Measurements from ENCODE around the gene GSTA1. TPM values are rescaled to one million over a fixed set of nuclear protein-coding genes. Genes with fewer than 3 reads are reported as not detected.
"Not testable (repeated sequence)": the region's sequence is repeated elsewhere in the genome, so short reads cannot be mapped to it uniquely, and the experiment has no call there.

Gene GSTA1
- total RNA-seq, 1 experiment from 2014 or later = not detected

DNA sequence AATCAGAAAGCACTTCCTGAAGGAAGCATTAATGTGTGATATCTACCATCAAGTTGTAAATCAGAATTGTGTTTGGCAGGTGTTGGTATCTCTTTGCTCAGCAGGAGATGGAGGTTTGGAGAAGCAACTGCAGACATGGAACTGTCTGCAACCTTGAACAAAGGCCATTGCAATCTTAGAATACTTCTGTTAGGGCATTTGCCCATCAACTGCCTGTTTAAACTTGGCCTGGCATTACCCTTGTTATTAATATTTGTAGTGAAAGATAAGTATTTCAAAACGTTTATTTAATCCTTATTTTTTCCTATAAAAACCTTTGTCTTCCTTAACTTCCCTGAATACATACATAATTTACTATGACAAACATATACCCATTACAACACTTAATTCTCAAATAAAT is 22.9 kb upstream of the GSTA1 start:
- Histone ChIP-seq H3K4me1 (ENCODE audit: insufficient read depth, low read length) (no peaks in the 10 kb centered on the region), H3K4me2 (ENCODE audit: low read length) (no peak overlapping the region), H3K79me2 (ENCODE audit: low read length) (no peaks in the 10 kb centered on the region), H3K4me3 (ENCODE audit: low read length) (no peak overlapping the region), H3K27ac (ENCODE audit: low read length) (no peak overlapping the region), H3F3A (ENCODE audit: low read length, unreplicated experiment) (no peaks in the 10 kb centered on the region), H3K36me3 (ENCODE audit: low read depth, low read length) (no peaks in the 10 kb centered on the region), H3K9me3 (ENCODE audit: low read length) (no peaks in the 10 kb centered on the region), H4K20me1 (ENCODE audit: low read length) (no peaks in the 10 kb centered on the region), H3K9me2 (replicated peaks; ENCODE audit: low read length) (no peaks in the 10 kb centered on the region), H2AFZ (ENCODE audit: low read length) (no peak overlapping the region), H3K27me3 (ENCODE audit: low read length) (no peaks in the 10 kb centered on the region), H3K9ac (ENCODE audit: low read length) (no peak overlapping the region)
- ChIA-PET CTCF (no interaction called here), POLR2A (ENCODE audit: unreplicated experiment) (no interaction called here)
- BruUV-seq (replicated peaks) = no TSS peak
- TF ChIP-seq EZH2 (IDR thresholded peaks at IDR 0.05; ENCODE audit: low read length, unreplicated experiment) (no peak), EZH2phosphoT487 (IDR thresholded peaks at IDR 0.05; ENCODE audit: borderline replicate concordance, low read length) (no peak)
- TF ChIP-seq, protein P1, sequence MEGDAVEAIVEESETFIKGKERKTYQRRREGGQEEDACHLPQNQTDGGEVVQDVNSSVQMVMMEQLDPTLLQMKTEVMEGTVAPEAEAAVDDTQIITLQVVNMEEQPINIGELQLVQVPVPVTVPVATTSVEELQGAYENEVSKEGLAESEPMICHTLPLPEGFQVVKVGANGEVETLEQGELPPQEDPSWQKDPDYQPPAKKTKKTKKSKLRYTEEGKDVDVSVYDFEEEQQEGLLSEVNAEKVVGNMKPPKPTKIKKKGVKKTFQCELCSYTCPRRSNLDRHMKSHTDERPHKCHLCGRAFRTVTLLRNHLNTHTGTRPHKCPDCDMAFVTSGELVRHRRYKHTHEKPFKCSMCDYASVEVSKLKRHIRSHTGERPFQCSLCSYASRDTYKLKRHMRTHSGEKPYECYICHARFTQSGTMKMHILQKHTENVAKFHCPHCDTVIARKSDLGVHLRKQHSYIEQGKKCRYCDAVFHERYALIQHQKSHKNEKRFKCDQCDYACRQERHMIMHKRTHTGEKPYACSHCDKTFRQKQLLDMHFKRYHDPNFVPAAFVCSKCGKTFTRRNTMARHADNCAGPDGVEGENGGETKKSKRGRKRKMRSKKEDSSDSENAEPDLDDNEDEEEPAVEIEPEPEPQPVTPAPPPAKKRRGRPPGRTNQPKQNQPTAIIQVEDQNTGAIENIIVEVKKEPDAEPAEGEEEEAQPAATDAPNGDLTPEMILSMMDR (conservative IDR thresholded peaks at IDR 0.05; ENCODE audit: low read depth, low read length) = no peak
- DNase-seq (no peak), ATAC-seq (no peak)
- intact Hi-C loops (cut with micrococcal nuclease) = loop anchor here (2.0 kb wide), 1 partner anchor 40 kb away; no protein-coding TSS in a partner anchor

DNA sequence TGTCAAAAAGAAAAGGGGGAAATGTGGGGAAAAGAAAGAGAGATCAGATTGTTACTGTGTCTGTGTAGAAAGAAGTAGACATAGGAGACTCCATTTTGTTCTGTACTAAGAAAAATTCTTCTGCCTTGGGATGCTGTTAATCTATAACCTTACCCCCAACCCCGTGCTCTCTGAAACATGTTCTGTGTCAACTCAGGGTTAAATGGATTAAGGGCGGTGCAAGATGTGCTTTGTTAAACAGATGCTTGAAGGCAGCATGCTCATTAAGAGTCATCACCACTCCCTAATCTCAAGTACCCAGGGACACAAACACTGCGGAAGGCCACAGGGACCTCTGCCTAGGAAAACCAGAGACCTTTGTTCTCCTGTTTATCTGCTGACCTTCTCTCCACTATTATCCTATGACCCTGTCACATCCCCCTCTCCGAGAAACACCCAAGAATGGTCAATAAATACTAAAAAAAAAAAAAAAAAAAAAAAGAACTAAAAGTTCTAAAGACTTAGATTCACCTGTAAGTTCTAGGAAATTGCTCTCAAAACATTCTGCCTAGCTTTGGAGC is 22.4 kb upstream of the GSTA1 start:
- CTCF ChIA-PET; H3K79me2 ChIP-seq (ENCODE audit: low read length); H3K36me3 ChIP-seq (ENCODE audit: low read depth, low read length); H4K20me1 ChIP-seq (ENCODE audit: low read length); DNase-seq; H3K9me3 ChIP-seq (ENCODE audit: low read length); H3K4me1 ChIP-seq (ENCODE audit: insufficient read depth, low read length); H3K4me3 ChIP-seq (ENCODE audit: low read length); H3K9me2 ChIP-seq (replicated peaks; ENCODE audit: low read length); POLR2A ChIA-PET (ENCODE audit: unreplicated experiment); H3K9ac ChIP-seq (ENCODE audit: low read length); ATAC-seq; H3K4me2 ChIP-seq (ENCODE audit: low read length); H2AFZ ChIP-seq (ENCODE audit: low read length); H3K27ac ChIP-seq (ENCODE audit: low read length); BruUV-seq (replicated peaks); H3F3A ChIP-seq (ENCODE audit: low read length, unreplicated experiment); H3K27me3 ChIP-seq (ENCODE audit: low read length): not testable (repeated sequence)
- intact Hi-C loops (cut with micrococcal nuclease) = loop anchor here (2.0 kb wide), 1 partner anchor 39 kb away; no protein-coding TSS in a partner anchor

DNA sequence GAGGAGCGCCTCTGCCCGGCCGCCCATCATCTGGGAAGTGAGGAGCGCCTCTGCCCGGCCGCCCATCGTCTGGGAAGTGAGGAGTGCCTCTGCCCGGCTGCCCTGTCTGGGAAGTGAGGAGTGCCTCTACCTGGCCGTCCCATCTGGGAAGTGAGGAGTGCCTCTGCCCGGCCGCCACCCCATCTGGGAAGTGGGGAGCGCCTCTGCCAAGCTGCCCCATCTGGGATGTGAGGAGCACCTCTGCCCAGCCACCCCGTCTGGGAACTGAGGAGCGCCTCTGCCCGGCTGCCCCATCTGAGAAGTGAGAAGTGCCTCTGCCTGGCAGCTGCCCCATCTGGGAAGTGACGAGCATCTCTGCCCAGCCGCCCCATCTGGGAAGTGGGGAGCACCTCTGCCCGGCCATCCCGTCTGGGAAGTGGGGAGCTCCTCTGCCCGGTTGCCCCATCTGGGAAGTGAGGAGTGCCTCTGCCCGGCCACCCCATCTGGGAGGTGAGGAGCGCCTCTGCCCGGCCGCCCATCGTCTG is 21.7 kb upstream of the GSTA1 start:
- H3K27ac ChIP-seq (ENCODE audit: low read length); H3K9me2 ChIP-seq (replicated peaks; ENCODE audit: low read length); H3K9ac ChIP-seq (ENCODE audit: low read length); H3K27me3 ChIP-seq (ENCODE audit: low read length); H3K9me3 ChIP-seq (ENCODE audit: low read length); H3K4me1 ChIP-seq (ENCODE audit: insufficient read depth, low read length); H2AFZ ChIP-seq (ENCODE audit: low read length); POLR2A ChIA-PET (ENCODE audit: unreplicated experiment); H3K36me3 ChIP-seq (ENCODE audit: low read depth, low read length); ATAC-seq; H3K4me2 ChIP-seq (ENCODE audit: low read length); intact Hi-C loops (cut with micrococcal nuclease); H3K79me2 ChIP-seq (ENCODE audit: low read length); H3F3A ChIP-seq (ENCODE audit: low read length, unreplicated experiment); BruUV-seq (replicated peaks); CTCF ChIA-PET; H4K20me1 ChIP-seq (ENCODE audit: low read length); DNase-seq; H3K4me3 ChIP-seq (ENCODE audit: low read length): not testable (repeated sequence)

DNA sequence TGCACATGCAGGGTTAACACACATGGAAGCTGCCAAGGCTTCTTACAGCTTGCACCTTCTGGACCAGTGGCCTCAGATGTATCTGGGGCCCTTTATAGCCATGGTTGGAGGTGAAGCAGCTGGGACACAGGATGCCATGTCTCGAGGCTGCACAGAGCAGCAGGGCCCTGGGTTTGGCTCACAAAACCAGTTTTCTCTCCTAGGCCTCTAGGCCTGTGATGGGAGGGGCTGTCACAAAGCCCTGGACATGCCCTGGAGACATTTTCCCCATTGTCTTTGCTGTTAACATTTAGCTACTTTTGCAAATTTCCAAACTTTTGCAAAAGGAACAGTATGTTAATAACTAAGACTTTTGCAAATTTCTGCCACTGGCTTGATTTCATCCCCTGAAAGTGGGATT is 18.2 kb upstream of the GSTA1 start:
- Histone ChIP-seq H3K79me2 (ENCODE audit: low read length) (no peaks in the 10 kb centered on the region), H3K9ac (ENCODE audit: low read length) (no peak overlapping the region), H3K27me3 (ENCODE audit: low read length) (no peaks in the 10 kb centered on the region), H3K36me3 (ENCODE audit: low read depth, low read length) (no peaks in the 10 kb centered on the region), H3K9me3 (ENCODE audit: low read length) (no peaks in the 10 kb centered on the region), H3F3A (ENCODE audit: low read length, unreplicated experiment) (no peaks in the 10 kb centered on the region), H3K27ac (ENCODE audit: low read length) (no peak overlapping the region), H3K4me1 (ENCODE audit: insufficient read depth, low read length) (no peaks in the 10 kb centered on the region), H2AFZ (ENCODE audit: low read length) (no peak overlapping the region), H3K4me3 (ENCODE audit: low read length) (no peak overlapping the region), H3K9me2 (replicated peaks; ENCODE audit: low read length) (no peaks in the 10 kb centered on the region), H3K4me2 (ENCODE audit: low read length) (no peak overlapping the region), H4K20me1 (ENCODE audit: low read length) (no peaks in the 10 kb centered on the region)
- no peak for ATAC-seq
- no TSS peak for BruUV-seq (replicated peaks)
- TF ChIP-seq EZH2 (IDR thresholded peaks at IDR 0.05; ENCODE audit: low read length, unreplicated experiment) (no peak), EZH2phosphoT487 (IDR thresholded peaks at IDR 0.05; ENCODE audit: borderline replicate concordance, low read length) (no peak)
- TF ChIP-seq, protein P1 (conservative IDR thresholded peaks at IDR 0.05; ENCODE audit: low read depth, low read length) = no peak
- POLR2A ChIA-PET (ENCODE audit: unreplicated experiment) = no interaction called here
- intact Hi-C loops (cut with micrococcal nuclease) = no loop called here
- CTCF ChIA-PET = no interaction called here
- DNase-seq = no peak

Measured in PC-3 (cell line).